ENCODE measurements around the gene SMIM22.

- TF ChIP-seq CTCF (IDR thresholded peaks at IDR 0.05) (peak in 1 of 2 donors; percentile 26), POLR2AphosphoS5 (IDR thresholded peaks at IDR 0.05) (no peak)
Observed at GRCh38 chr16:4802659-4803287, 7.6 kb downstream of the SMIM22 start.
